HepG2 (cell line): Measurements from ENCODE around the gene CA9. TPM values are rescaled to one million over a fixed set of nuclear protein-coding genes. Genes with fewer than 3 reads are reported as not detected.

ENCODE experiments used
- ATAC-seq: fragments of 200-7000 bp; cut with Tn5 transposase; 3 replicates; pipeline ENCODE4 v1.9.1; 2020; ENCODE audit warnings: mild to moderate bottlenecking, moderate library complexity
- BruUV-seq: library from RNA; stranded (reverse); fragments of 400-500 nt; replicated peaks from 2 replicates; lab custom pipeline; 2021; lab: Mats Ljungman, UMichigan
- CTCF ChIA-PET: fragments of 300-600 bp; formaldehyde crosslinking; extraction: SDS; loops from one replicate; lab custom pipeline; 2021; ENCODE audit warnings: low total read pairs, inconsistent platforms, low intra/inter-chr PET ratio; lab: Yijun Ruan, JAX
- POLR2A ChIA-PET: fragments of 350-600 bp; sonication (Branson Sonifier 250); formaldehyde crosslinking; loops from one replicate; lab custom pipeline; 2020; ENCODE audit warnings: antibody characterized with exemption, inconsistent platforms; lab: Yijun Ruan, JAX
- DNase-seq: peaks from one replicate; pipeline ENCODE4 v3.0.0-alpha.2; 2015; ENCODE audit warnings: low spot score
- FAIRE-seq: peaks from 3 replicates; lab custom pipeline; 2011; peaks lifted over from hg19 to GRCh38; lab: Jason Lieb, UNC
- H2AFZ ChIP-seq: one replicate; pipeline ENCODE4 v1.6.1; 2011; ENCODE audit warnings: low read length, inconsistent platforms
- H3K27ac ChIP-seq: fragments of 300-600 bp; 3 replicates; pipeline ENCODE4 v1.8.0; 2011; ENCODE audit warnings: mixed run types, mild to moderate bottlenecking, mixed read lengths, low read length, inconsistent platforms; ENCODE audit not compliant: insufficient read depth; ENCODE audit errors: extremely low read length
- H3K27me3 ChIP-seq, 2 experiments: fragments of 200-600 bp in 1 of 2; 2 replicates in 1 of 2; 3 replicates in 1 of 2; pipeline versions ENCODE4 v1.6.0 to v1.8.0; 2011; ENCODE audit warnings: low read length in 2 of 2, mild to moderate bottlenecking in 2 of 2, moderate library complexity in 2 of 2, inconsistent platforms in 1 of 2; ENCODE audit not compliant: insufficient read depth in 2 of 2, control insufficient read depth in 1 of 2
- H3K36me3 ChIP-seq, 2 experiments: fragments of 200-600 bp in 1 of 2; replicated peaks in 1 of 2; 2 replicates in 1 of 2; 3 replicates in 1 of 2; pipeline versions ENCODE4 v1.5.1 to v1.8.0; 2011; ENCODE audit warnings: low read length in 2 of 2, inconsistent platforms in 1 of 2; ENCODE audit not compliant: insufficient read depth in 2 of 2, control insufficient read depth in 1 of 2
- H3K4me1 ChIP-seq: 2 replicates; pipeline ENCODE4 v1.5.1; 2012; ENCODE audit warnings: low read length, inconsistent platforms; ENCODE audit not compliant: insufficient read depth
- H3K4me2 ChIP-seq: 2 replicates; pipeline ENCODE4 v1.6.0; 2011; ENCODE audit warnings: low read depth, low read length, inconsistent platforms
- H3K4me3 ChIP-seq, 3 experiments: fragments of 200-600 bp in 1 of 3; sonication (generic), shearing (Covaris generic) in 1 of 3; replicated peaks in 1 of 3; 2 replicates each; pipeline ENCODE4 v1.5.1; 2011 to 2016; ENCODE audit warnings: low read length in 3 of 3, inconsistent platforms in 2 of 3, low read depth in 2 of 3, mild to moderate bottlenecking in 2 of 3, control low read depth in 1 of 3, mixed read lengths in 1 of 3; ENCODE audit not compliant: insufficient read depth in 1 of 3
- H3K79me2 ChIP-seq: one replicate; pipeline ENCODE4 v1.6.1; 2011; ENCODE audit warnings: low read length, inconsistent platforms; ENCODE audit not compliant: insufficient read depth
- H3K9ac ChIP-seq: 2 replicates; pipeline ENCODE4 v1.6.0; 2011; ENCODE audit warnings: mild to moderate bottlenecking, low read depth, low read length, inconsistent platforms; ENCODE audit not compliant: insufficient read depth
- H3K9me3 ChIP-seq: 2 replicates; pipeline ENCODE4 v1.5.1; 2012; ENCODE audit warnings: mild to moderate bottlenecking, low read length
- H4K20me1 ChIP-seq: 2 replicates; pipeline ENCODE4 v1.6.0; 2011; ENCODE audit warnings: inconsistent platforms, mild to moderate bottlenecking, low read length, moderate library complexity; ENCODE audit not compliant: insufficient read depth
- GATAD1 ChIP-seq: IDR thresholded peaks from 2 replicates; pipeline ENCODE4 v1.6.1; 2016; ENCODE audit warnings: missing genetic modification reagents, missing compliant biosample characterization
- HMG20A ChIP-seq: IDR thresholded peaks from 2 replicates; pipeline ENCODE4 v1.6.1; 2016; ENCODE audit warnings: borderline replicate concordance
- KLF15 ChIP-seq: sonication (generic); formaldehyde crosslinking; IDR thresholded peaks from 2 replicates; pipeline ENCODE4 v1.8.1; 2023; ENCODE audit warnings: borderline replicate concordance, mild to moderate bottlenecking, inconsistent platforms, missing genetic modification reagents, mixed read lengths
- NFATC3 ChIP-seq: sonication (generic); formaldehyde crosslinking; IDR thresholded peaks from 2 replicates; pipeline ENCODE4 v1.5.1; 2020; ENCODE audit warnings: mild to moderate bottlenecking, missing genetic modification reagents
- PHF21A ChIP-seq: sonication (generic); formaldehyde crosslinking; IDR thresholded peaks from 2 replicates; pipeline ENCODE4 v1.5.0; 2020; ENCODE audit warnings: mild to moderate bottlenecking, missing genetic modification reagents
- TMF1 ChIP-seq: sonication (generic); formaldehyde crosslinking; IDR thresholded peaks from 2 replicates; pipeline ENCODE4 v1.8.1; 2022; ENCODE audit warnings: low read depth, missing genetic modification reagents
- ZFAT ChIP-seq: sonication (generic); formaldehyde crosslinking; conservative IDR thresholded peaks from 2 replicates; pipeline ENCODE4 v1.8.1; 2023; ENCODE audit warnings: missing genetic modification reagents, inconsistent platforms
- ZFP41 ChIP-seq: sonication (generic); formaldehyde crosslinking; IDR thresholded peaks from 2 replicates; pipeline ENCODE4 v1.4.0; 2020; ENCODE audit warnings: mild to moderate bottlenecking, missing genetic modification reagents, borderline replicate concordance
- WGBS: methylation state at CpG from one replicate; pipeline ENCODE4 v1.1.6; 2017; ENCODE audit warnings: low lambda C conversion rate; 5-methylcytosine and 5-hydroxymethylcytosine counted together
- in situ Hi-C: cut with HindIII; loops from 2 replicates; pipeline ENCODE4 v1.10.0; 2017; ENCODE audit warnings: low pct_unique_long_range_greater_than_20kb; ENCODE audit not compliant: extremely low pct_ligation_motif_present
- intact Hi-C: fragments of 100-400 bp; cut with micrococcal nuclease; formaldehyde crosslinking; loops from one replicate; pipeline ENCODE4 v1.10.0; 2022; ENCODE audit not compliant: unreplicated experiment
- polyA plus RNA-seq, 8 experiments: library from polyadenylated mRNA; depleted of rRNA in 3 of 8; stranded (reverse) in 7 of 8; unstranded in 1 of 8; fragments of >200 nt; fragmentation: Illumina TruSeq in 4 of 8; extraction: Trizol in 4 of 8; gene quantifications; 2 replicates each; pipeline versions ENCODE4 v1.2.1 to v1.2.3, GENCODE V29; 2011 to 2016; ENCODE audit warnings: low read depth in 4 of 8, missing spikeins in 1 of 8, mixed read lengths in 1 of 8; ENCODE audit not compliant: insufficient read depth in 1 of 8
- total RNA-seq, 5 experiments: library from RNA; depleted of rRNA; stranded (reverse); fragments of >200 nt; fragmentation: Illumina TruSeq; extraction: Trizol; gene quantifications; 2 replicates each; pipeline ENCODE4 v1.2.3, GENCODE V29; 2016; ENCODE audit warnings: low read depth in 1 of 5
- TF ChIP-seq, protein P1 (sequence below): sonication (generic); formaldehyde crosslinking; IDR thresholded peaks from 2 replicates; pipeline ENCODE4 v1.5.0; 2020; ENCODE audit warnings: mild to moderate bottlenecking, missing genetic modification reagents, moderate library complexity
- TF ChIP-seq, protein P2 (sequence below): sonication (generic); formaldehyde crosslinking; IDR thresholded peaks from 2 replicates; pipeline ENCODE4 v1.8.1; 2022; ENCODE audit warnings: low read depth, mild to moderate bottlenecking, missing genetic modification reagents
- TF ChIP-seq, protein P3 (sequence below): sonication (generic); formaldehyde crosslinking; IDR thresholded peaks from 2 replicates; pipeline ENCODE4 v1.5.0; 2020; ENCODE audit warnings: mild to moderate bottlenecking, missing genetic modification reagents
- TF ChIP-seq, protein P4 (sequence below): sonication (generic); formaldehyde crosslinking; IDR thresholded peaks from 2 replicates; pipeline ENCODE4 v1.8.0; 2022; ENCODE audit warnings: mild to moderate bottlenecking, missing genetic modification reagents, borderline replicate concordance
- TF ChIP-seq, protein P5 (sequence below): sonication (generic); formaldehyde crosslinking; IDR thresholded peaks from 2 replicates; pipeline ENCODE4 v1.5.0; 2020; ENCODE audit warnings: missing genetic modification reagents, mild to moderate bottlenecking, borderline replicate concordance

The CA9 gene
- total and polyA plus RNA-seq, 2 of the 13 experiments (the other 11 are each of a cell fraction or from before 2014, with no cell fraction given): 0.13 to 152 TPM

DNA sequence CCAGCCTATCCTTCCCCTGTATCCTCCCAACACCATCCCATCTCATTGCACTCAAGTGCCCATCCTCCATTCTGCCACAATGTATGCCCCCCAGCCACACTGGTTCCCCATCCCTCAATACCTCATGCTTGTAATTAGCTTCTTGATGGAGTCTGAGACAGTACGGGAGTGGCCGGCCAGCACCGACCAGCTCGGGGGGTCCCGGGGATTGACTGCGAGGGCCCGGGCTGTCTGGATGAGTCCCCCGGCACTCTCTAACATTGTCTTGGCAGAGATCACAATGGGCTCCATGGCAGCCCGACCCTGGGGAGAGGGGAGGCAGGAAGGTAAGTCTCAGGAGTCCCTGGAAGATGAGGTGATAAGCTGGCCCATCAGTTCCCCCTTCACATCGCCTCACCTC lies 33.2 kb downstream of the CA9 start:
- no peak overlapping the region for H3K4me2 ChIP-seq
- H3K27ac ChIP-seq: no peak overlapping the region
- FAIRE-seq (no peak), DNase-seq (no peak), ATAC-seq (no peak)
- no TSS peak for BruUV-seq
- 97% methylated on average over 10 of the region's 10 CpGs for WGBS
- H3K4me3 ChIP-seq: no peak overlapping the region
- peaks cover 58 to 92% of the 10 kb centered on the region in 2 experiments for H3K36me3 ChIP-seq
- no peaks in the 10 kb centered on the region for H4K20me1 ChIP-seq
- H2AFZ ChIP-seq: no peak overlapping the region
- intact Hi-C loops: no loop called here
- no peaks in the 10 kb centered on the region for H3K79me2 ChIP-seq
- H3K4me1 ChIP-seq: no peaks in the 10 kb centered on the region
- no peaks in the 10 kb centered on the region for H3K27me3 ChIP-seq
- CTCF ChIA-PET: no interaction called here
- POLR2A ChIA-PET: interaction anchor here (1.9 kb wide), 1 partner anchor 21 kb away, joined by 5 read pairs; no protein-coding TSS in a partner anchor
- H3K9ac ChIP-seq: no peak overlapping the region
- no peaks in the 10 kb centered on the region for H3K9me3 ChIP-seq
- in situ Hi-C loops: no loop called here
- TF ChIP-seq, protein P1, sequence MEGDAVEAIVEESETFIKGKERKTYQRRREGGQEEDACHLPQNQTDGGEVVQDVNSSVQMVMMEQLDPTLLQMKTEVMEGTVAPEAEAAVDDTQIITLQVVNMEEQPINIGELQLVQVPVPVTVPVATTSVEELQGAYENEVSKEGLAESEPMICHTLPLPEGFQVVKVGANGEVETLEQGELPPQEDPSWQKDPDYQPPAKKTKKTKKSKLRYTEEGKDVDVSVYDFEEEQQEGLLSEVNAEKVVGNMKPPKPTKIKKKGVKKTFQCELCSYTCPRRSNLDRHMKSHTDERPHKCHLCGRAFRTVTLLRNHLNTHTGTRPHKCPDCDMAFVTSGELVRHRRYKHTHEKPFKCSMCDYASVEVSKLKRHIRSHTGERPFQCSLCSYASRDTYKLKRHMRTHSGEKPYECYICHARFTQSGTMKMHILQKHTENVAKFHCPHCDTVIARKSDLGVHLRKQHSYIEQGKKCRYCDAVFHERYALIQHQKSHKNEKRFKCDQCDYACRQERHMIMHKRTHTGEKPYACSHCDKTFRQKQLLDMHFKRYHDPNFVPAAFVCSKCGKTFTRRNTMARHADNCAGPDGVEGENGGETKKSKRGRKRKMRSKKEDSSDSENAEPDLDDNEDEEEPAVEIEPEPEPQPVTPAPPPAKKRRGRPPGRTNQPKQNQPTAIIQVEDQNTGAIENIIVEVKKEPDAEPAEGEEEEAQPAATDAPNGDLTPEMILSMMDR (CRISPR knock-in tag): no peak
- TF ChIP-seq ZFAT (no peak), ZFP41 (CRISPR knock-in tag) (no peak), HMG20A (CRISPR knock-in tag) (no peak), KLF15 (CRISPR knock-in tag) (no peak), TMF1 (CRISPR knock-in tag) (no peak), PHF21A (CRISPR knock-in tag) (no peak), GATAD1 (no peak), NFATC3 (CRISPR knock-in tag) (no peak)
- TF ChIP-seq, protein P2, sequence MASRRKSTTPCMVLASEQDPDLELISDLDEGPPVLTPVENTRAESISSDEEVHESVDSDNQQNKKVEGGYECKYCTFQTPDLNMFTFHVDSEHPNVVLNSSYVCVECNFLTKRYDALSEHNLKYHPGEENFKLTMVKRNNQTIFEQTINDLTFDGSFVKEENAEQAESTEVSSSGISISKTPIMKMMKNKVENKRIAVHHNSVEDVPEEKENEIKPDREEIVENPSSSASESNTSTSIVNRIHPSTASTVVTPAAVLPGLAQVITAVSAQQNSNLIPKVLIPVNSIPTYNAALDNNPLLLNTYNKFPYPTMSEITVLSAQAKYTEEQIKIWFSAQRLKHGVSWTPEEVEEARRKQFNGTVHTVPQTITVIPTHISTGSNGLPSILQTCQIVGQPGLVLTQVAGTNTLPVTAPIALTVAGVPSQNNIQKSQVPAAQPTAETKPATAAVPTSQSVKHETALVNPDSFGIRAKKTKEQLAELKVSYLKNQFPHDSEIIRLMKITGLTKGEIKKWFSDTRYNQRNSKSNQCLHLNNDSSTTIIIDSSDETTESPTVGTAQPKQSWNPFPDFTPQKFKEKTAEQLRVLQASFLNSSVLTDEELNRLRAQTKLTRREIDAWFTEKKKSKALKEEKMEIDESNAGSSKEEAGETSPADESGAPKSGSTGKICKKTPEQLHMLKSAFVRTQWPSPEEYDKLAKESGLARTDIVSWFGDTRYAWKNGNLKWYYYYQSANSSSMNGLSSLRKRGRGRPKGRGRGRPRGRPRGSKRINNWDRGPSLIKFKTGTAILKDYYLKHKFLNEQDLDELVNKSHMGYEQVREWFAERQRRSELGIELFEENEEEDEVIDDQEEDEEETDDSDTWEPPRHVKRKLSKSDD (CRISPR knock-in tag): no peak
- TF ChIP-seq, protein P3, sequence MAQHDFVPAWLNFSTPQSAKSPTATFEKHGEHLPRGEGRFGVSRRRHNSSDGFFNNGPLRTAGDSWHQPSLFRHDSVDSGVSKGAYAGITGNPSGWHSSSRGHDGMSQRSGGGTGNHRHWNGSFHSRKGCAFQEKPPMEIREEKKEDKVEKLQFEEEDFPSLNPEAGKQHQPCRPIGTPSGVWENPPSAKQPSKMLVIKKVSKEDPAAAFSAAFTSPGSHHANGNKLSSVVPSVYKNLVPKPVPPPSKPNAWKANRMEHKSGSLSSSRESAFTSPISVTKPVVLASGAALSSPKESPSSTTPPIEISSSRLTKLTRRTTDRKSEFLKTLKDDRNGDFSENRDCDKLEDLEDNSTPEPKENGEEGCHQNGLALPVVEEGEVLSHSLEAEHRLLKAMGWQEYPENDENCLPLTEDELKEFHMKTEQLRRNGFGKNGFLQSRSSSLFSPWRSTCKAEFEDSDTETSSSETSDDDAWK: no peak
- TF ChIP-seq, protein P4, sequence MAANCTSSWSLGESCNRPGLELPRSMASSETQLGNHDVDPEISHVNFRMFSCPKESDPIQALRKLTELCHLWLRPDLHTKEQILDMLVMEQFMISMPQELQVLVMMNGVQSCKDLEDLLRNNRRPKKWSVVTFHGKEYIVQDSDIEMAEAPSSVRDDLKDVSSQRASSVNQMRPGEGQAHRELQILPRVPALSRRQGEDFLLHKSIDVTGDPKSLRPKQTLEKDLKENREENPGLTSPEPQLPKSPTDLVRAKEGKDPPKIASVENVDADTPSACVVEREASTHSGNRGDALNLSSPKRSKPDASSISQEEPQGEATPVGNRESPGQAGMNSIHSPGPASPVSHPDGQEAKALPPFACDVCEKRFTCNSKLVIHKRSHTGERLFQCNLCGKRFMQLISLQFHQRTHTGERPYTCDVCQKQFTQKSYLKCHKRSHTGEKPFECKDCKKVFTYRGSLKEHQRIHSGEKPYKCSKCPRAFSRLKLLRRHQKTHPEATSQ (CRISPR knock-in tag): no peak
- TF ChIP-seq, protein P5, sequence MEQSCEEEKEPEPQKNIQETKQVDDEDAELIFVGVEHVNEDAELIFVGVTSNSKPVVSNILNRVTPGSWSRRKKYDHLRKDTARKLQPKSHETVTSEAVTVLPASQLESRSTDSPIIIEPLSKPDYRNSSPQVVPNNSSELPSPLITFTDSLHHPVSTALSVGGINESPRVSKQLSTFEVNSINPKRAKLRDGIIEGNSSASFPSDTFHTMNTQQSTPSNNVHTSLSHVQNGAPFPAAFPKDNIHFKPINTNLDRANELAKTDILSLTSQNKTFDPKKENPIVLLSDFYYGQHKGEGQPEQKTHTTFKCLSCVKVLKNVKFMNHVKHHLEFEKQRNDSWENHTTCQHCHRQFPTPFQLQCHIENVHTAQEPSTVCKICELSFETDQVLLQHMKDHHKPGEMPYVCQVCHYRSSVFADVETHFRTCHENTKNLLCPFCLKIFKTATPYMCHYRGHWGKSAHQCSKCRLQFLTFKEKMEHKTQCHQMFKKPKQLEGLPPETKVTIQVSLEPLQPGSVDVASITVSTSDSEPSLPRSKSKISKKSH (CRISPR knock-in tag): no peak
